LoVo (cell line): ENCODE data around the gene THUMPD2.
"Not testable (repeated sequence)": the region's sequence is repeated elsewhere in the genome, so short reads cannot be mapped to it uniquely, and the experiment has no call there.

Experiments used
- DNase-seq: peaks from one replicate; pipeline ENCODE4 v3.0.0-alpha.2; 2016; ENCODE audit warnings: low spot score

The THUMPD2 gene, protein sequence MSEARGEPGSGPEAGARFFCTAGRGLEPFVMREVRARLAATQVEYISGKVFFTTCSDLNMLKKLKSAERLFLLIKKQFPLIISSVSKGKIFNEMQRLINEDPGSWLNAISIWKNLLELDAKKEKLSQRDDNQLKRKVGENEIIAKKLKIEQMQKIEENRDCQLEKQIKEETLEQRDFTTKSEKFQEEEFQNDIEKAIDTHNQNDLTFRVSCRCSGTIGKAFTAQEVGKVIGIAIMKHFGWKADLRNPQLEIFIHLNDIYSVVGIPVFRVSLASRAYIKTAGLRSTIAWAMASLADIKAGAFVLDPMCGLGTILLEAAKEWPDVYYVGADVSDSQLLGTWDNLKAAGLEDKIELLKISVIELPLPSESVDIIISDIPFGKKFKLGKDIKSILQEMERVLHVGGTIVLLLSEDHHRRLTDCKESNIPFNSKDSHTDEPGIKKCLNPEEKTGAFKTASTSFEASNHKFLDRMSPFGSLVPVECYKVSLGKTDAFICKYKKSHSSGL

DNA sequence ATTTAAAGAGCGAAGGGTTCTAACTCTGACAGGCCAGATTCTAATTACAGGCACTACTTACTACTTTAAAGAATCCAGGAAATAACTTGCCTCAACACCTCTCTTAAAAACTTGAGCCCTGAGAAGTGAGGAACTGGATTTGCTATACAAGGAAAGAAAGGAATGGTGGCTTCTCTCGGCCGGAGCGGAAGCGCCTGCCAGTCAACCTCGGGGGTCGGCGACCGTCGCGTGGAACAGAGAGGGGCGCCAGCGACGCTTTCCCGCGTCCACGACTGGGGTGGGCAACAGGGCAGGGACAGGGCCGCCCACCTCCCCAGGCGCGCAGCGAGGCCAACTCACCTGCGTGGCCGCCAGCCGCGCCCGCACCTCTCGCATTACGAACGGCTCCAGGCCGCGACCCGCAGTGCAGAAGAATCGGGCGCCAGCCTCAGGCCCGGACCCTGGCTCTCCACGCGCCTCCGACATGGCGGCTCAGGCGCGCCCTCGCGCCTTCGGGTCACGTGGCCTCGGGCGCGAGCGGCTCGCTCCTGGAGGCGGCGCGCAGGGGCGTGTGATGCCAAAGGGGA lies at the start of gene THUMPD2:
THUMPD2 (minus strand) TSS at position 484 of the 566 bp plus-strand sequence; CDS start at position 465, 19 bp downstream.
- DNase-seq, result peak; percentile 68

DNA sequence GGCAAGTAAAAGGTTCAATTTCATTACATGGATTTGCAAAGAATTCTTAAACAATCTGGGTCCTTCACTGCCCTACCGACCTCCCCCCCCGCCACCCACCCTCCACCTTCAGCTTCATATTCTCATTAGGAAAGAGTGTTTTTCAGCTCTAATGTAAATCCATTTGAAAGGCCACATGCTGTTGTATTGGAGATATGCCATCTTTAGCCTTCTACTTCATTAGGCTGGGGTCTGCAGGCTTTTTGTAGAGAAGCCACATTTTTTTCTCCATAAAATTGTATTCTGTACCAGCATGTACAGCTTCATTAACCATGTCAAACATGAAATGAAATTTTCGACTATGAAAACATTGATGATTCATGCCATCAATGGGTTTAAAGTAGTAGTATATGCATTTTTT lies 42.8 kb upstream of the THUMPD2 start:
- DNase-seq, result no peak

DNA sequence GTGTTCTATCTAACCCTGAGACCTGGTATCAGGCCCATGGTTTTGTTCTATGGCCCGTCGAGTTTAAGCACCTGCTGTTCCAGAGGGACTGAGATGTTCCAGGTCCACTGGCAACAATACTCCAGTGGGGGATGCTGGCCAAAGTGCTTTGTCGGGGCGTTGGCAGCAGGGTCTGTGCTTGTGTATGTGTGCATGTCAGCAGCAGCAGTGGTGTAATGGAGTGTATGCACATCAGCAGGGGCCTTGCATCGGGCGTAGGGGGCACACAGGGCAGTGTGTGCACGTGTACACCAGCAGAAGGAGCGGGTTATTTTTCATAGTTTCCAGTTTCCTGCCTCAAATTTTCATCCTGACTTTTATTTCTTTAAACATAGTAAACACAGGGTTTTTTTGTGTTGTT lies 37.8 kb upstream of the THUMPD2 start:
- no peak for DNase-seq

GRCh38 chr2:39816428-39816827 lies 37.4 kb upstream of the THUMPD2 start:
- no peak for DNase-seq

GRCh38 chr2:39805936-39806608 lies 27.0 kb upstream of the THUMPD2 start:
- no peak for DNase-seq

- DNase-seq, result no peak
Measured at GRCh38 chr2:39803839-39804238, 24.8 kb upstream of the THUMPD2 start.

DNA sequence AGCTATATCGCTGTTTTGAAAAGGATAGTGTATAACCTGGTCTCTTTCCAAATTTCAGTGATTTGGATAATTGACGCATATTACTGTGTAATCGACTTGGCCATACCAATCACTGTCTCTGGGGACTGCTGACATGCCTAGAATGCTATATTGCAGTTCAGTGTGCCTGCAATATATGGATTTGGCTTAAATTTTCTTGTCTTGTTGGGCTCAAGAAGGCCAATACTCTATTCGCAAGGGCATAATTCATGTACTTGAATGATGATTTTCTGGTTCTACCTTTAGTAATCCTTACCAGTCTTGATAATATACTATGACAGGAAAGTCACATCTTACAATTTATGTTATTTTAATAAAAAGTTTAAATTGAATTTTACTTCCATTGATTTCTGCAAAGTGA lies 21.7 kb upstream of the THUMPD2 start:
- DNase-seq, result no peak

DNA sequence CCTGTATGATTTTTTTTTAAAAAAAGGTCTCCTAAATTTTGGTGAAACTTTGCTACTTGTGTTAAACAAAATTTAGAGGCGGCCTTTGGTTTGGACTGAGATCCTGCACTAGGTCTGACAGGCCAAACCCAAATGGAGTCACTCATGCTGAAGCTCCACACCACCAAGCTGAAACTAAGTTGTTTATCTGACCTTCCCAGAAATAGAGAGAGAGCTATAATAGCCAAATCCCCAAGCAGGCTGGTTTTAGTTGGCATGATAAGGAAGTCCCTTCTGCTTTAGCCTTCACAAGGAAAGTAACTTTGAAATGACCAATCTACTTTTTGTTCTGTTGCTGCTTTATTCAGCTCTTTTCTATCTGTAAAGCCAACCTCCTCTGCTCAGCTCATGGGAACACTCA lies 17.1 kb upstream of the THUMPD2 start:
- DNase-seq, result no peak

DNA sequence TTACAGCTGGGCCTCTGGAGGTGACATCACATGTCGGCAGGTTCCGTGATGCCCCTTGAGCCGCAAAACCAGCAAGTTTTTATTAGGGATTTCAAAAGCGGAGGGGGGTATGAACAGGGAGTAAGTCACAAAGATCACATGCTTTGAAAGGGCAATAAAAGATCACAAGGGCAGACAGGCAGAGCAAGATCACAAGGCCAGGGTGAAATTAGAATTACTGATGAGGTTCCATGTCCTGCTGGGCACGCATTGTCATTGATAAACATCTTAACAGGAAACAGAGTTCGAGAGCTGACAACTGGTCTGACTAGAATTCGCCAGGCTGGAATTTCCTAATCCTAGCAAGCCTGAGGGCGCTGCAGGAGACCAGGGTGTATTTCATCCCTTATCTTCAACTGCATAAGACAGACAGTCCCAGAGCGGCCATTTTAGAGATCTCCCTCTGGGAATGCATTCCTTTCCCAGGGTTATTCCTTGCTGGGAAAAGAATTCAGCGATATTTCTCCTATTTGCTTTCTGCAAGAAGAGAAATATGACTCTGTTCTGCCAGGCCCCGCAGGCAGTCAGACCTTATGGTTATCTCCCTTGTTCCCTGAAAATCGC lies 11.3 kb upstream of the THUMPD2 start:
- not testable (repeated sequence) for DNase-seq

GRCh38 chr2:39787950-39788349 lies 8.9 kb upstream of the THUMPD2 start:
- no peak for DNase-seq

DNA sequence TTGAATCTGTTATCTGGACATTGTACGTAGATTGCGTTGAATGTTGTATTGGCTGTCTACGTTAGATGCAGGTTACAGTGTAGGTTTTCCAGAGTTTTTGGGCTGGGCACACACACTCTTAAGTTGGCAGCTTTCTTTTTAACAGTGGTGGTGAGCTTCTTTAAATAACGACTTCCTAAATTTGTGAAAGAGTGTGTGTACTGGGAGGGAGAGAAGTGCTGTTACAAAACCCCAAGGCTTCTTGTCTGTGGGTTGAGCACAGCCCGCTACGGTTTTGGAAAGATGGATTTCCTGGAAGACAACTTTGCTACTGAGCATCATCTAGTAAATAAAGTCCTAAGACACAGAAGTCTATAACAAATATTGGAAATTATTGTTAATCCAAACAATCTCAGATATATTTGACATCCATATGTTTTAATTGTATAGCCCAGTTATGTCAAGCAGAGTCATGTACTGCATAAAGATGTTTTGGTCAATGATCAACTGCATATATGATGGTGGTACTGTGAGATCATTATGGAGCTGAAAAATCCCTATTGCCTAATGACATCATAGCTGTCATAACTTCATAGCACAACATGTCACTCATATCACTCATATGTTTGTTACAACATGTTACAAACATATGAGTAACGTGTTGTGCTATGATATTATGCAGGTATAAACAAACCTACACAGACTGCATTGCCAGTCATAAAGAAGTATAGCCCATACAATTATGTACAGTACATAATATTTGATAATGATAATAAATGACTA lies 7.9 kb upstream of the THUMPD2 start:
- no peak for DNase-seq

DNA sequence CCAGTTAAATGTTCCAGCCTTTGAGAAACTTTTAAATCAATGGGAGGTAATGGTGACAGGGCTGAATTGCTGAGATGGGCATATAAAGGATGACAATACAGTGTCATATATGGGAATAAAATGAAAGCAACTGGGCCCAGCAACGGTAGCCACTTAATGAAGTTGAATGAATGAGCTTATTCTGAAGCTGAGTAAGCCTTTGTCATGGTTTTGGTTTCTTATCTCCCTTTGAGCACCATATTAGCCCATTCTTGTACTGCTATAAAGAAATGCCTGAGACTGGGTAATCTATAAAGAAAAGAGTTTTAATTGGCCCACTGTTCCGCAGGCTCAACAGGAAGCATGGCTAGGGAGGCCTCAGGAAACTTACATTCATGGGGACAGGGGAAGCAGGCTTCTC lies 3.5 kb upstream of the THUMPD2 start:
- DNase-seq, result no peak

GRCh38 chr2:39781697-39782096 lies 2.6 kb upstream of the THUMPD2 start:
- DNase-seq, result no peak

- no peak for DNase-seq
Measured at GRCh38 chr2:39780825-39781600, 2.0 kb upstream of the THUMPD2 start.

GRCh38 chr2:39779927-39780326 lies 869 bp upstream of the THUMPD2 start:
- no peak for DNase-seq

DNA sequence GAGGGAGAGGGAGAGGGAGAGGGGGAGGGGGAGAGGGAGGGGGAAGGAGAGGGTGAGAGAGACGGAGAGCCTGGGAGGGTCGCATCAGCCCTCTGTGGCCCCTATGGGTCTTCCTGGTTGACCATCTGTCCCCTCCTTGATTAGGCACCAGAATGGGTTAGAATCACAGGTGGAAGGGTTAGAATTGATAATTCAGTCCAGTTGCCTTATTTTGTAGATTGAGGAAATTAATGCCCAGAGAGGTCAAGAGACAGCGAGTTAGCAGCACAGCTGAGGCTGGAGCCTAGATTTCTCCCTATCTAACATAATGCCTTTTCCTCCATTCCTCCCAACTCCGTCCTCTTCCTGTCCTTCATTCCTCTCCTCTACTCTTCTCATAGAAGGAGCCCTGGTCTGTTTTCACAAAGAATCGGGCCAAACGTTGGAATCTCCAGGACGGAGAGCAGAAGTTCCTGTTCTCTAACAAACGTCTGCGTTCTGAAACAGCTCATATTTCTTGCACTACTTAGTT lies 338 bp upstream of the THUMPD2 start:
- no peak for DNase-seq

DNA sequence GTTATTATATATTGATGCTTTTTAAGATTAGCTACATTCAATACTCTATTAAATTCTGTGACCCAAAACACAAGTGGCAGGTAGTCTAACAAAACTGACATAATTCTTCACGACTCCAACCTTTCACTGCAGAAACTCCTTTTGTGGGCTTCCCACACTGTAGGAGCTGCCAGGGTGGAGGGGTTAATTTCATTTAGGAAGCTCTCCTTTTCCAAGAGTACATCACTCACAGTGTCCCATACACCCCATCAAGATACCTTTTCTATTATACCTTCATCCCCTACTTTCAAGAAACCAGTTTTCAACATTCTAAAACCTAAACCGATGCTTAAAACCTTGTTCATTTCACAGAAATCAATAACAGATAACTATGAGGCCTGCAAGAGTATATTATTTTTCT lies 825 bp downstream of the THUMPD2 start:
- DNase-seq, result no peak

- DNase-seq, result no peak
Measured at GRCh38 chr2:39772812-39773152, 6.3 kb downstream of the THUMPD2 start.

DNA sequence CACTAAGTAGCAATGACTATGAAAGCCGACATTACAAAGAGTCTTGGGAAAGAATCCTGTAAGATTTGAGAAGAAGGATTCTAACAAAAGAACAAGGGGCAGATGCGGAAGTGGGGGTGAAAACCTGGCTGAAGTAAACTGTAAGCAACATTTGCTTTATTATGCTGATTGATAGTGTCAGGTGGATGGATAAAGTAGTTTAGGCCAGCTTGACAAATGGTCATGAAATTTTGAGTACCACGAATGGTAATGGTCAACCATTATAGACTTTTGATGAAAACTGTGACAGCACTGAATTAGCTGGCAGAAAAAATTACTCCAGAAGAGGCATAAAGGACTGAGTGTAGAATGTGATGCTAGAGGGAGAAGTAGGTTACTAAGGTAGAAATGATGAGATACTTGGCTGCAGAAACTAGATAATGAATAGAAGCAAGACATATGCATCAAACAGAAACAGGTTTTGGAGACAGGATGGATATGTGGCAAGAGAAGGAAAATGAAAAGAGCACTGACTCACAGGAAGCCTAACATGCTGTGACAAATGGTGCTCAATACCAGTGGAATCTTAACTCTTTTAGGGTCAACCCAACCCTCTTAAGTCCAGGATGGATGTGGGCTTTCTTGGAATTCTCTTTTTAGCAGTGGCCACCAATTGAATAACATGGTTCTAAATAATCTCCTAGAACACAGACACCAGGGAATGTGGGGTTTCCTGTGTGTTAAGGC lies 6.8 kb downstream of the THUMPD2 start:
- DNase-seq, result no peak

- DNase-seq, result no peak
Measured at GRCh38 chr2:39762448-39762847, 16.6 kb downstream of the THUMPD2 start.
